HG02870 (cell line): ENCODE results near the gene NEGR1.
A peak's percentile ranks its signal among the peaks of the same experiment; 100 is the strongest.

ENCODE experiments used
- ATAC-seq: cut with Tn5 transposase; IDR thresholded peaks from one replicate; pipeline ENCODE4 v1.9.1; 2021; ENCODE audit warnings: mild to moderate bottlenecking, moderate library complexity; ENCODE audit not compliant: unreplicated experiment

The NEGR1 gene

GRCh38 chr1:72051538-72051937 lies 230.8 kb downstream of the NEGR1 start:
- ATAC-seq: no peak

GRCh38 chr1:72050551-72050950 lies 231.8 kb downstream of the NEGR1 start:
- ATAC-seq: no peak

- ATAC-seq: peak; percentile 76
Measured at GRCh38 chr1:72037745-72038343, 244.5 kb downstream of the NEGR1 start.

GRCh38 chr1:72034827-72035226 lies 247.5 kb downstream of the NEGR1 start:
- no peak for ATAC-seq

- no peak for ATAC-seq
Measured at GRCh38 chr1:72023063-72023930, 259.0 kb downstream of the NEGR1 start.

- ATAC-seq: no peak
Measured at GRCh38 chr1:72018562-72018961, 263.8 kb downstream of the NEGR1 start.

GRCh38 chr1:72015006-72015405 lies 267.3 kb downstream of the NEGR1 start:
- no peak for ATAC-seq

- no peak for ATAC-seq
Measured at GRCh38 chr1:72013161-72013560, 269.2 kb downstream of the NEGR1 start.

GRCh38 chr1:72011721-72012120 lies 270.6 kb downstream of the NEGR1 start:
- ATAC-seq: no peak

GRCh38 chr1:72010094-72010431 lies 272.3 kb downstream of the NEGR1 start:
- no peak for ATAC-seq

GRCh38 chr1:72009173-72010093 lies 272.9 kb downstream of the NEGR1 start:
- no peak for ATAC-seq

GRCh38 chr1:72007312-72007711 lies 275.0 kb downstream of the NEGR1 start:
- no peak for ATAC-seq

GRCh38 chr1:72006092-72006491 lies 276.2 kb downstream of the NEGR1 start:
- ATAC-seq: no peak

- ATAC-seq: no peak
Measured at GRCh38 chr1:72003092-72003491, 279.2 kb downstream of the NEGR1 start.

GRCh38 chr1:72000809-72001208 lies 281.5 kb downstream of the NEGR1 start:
- no peak for ATAC-seq

- ATAC-seq: no peak
Measured at GRCh38 chr1:71994646-71995045, 287.7 kb downstream of the NEGR1 start.

GRCh38 chr1:71987181-71987580 lies 295.2 kb downstream of the NEGR1 start:
- ATAC-seq: no peak

- ATAC-seq: no peak
Measured at GRCh38 chr1:71986160-71986559, 296.2 kb downstream of the NEGR1 start.

- no peak for ATAC-seq
Measured at GRCh38 chr1:71980556-71980955, 301.8 kb downstream of the NEGR1 start.

GRCh38 chr1:71979882-71980281 lies 302.5 kb downstream of the NEGR1 start:
- no peak for ATAC-seq

- ATAC-seq: peak; percentile 53
Measured at GRCh38 chr1:71967670-71968069, 314.7 kb downstream of the NEGR1 start.
